ENCODE measurements around the gene AKAP3. TPM values are rescaled to one million over a fixed set of nuclear protein-coding genes. Genes with fewer than 3 reads are reported as not detected.
A peak's percentile ranks its signal among the peaks of the same experiment; 100 is the strongest.

The AKAP3 gene
- total and polyA plus RNA-seq, 4 donors = 0.21 to 2.0 (median 1.0) TPM

DNA sequence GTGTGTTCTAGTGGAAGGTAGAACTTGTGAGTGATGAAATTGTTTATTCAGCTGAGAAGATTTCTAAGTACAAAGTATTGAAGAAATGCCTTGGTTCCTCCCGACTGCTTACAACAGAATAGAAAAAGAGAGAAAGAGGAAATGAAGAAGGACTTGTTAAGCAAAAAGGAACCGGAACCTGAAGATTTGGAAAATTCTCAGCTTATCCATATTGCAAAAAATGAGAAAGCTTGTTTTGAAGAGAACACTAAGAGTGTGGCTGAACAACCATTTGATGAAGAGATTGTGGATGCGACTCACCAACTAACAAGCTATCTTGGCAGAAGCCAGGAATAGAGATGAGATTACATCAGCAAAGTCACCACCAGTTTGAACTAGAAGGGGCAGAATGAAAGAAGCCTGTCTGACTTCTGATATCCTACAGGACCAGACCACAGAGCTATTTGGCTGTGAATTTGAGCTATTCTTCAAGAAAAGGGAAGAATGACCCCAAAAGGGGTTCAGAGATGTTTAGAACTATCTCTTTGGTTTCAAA lies 15.2 kb upstream of the AKAP3 start (continued):
- TF ChIP-seq ZBTB33 (IDR thresholded peaks at IDR 0.05) (no peak), SP1 (IDR thresholded peaks at IDR 0.05) (no peak), RAD21 (IDR thresholded peaks at IDR 0.05) (no peak), FOXA2 (IDR thresholded peaks at IDR 0.05) (no peak), TAF1 (conservative IDR thresholded peaks at IDR 0.05) (no peak), GABPA (IDR thresholded peaks at IDR 0.05 in 1 of 2, conservative IDR thresholded peaks at IDR 0.05 in 1 of 2) (no peak)

DNA sequence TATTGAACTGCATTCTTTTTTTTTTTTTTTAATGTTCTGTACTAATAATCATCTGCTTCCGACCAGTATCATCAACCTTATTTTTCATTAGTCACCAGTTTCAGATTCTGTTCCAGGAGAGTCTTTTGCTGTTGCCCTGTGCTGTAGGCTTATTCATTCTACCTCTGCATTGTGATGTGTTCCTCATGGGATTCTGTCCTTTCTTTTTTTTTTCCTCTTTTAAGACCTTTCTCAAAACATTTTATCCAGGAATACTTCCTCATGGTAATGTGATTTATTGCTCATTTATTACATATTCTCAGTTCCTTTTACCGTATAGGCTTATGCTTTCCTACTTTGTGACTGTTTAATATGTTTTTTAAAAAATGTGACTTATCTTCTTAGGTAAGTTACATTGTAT lies 4.8 kb upstream of the AKAP3 start:
- TF ChIP-seq HNF4G (IDR thresholded peaks at IDR 0.05) = no peak
- no peak for TF ChIP-seq ZBTB33 (IDR thresholded peaks at IDR 0.05)
- Histone ChIP-seq H3K27ac (ENCODE audit: low read depth in 1 of 2, low read length in 2 of 2) (no peak overlapping the region), H3K4me1 (ENCODE audit: control insufficient read depth in 4 of 4, insufficient read depth in 4 of 4, low read length in 3 of 4) (peaks cover 0 to 14% (median 14%) of the 10 kb centered on the region in 4 donors), H3K9ac (ENCODE audit: low read depth in 1 of 2, low read length in 2 of 2) (no peak overlapping the region), H3K36me3 (ENCODE audit: control insufficient read depth in 4 of 4, insufficient read depth in 3 of 4, low read depth in 1 of 4, low read length in 3 of 4) (peaks cover 9 to 38% (median 28%) of the 10 kb centered on the region in 4 donors), H3K27me3 (ENCODE audit: control insufficient read depth in 4 of 4, insufficient read depth in 4 of 4, low read length in 3 of 4) (no peaks in the 10 kb centered on the region), H3K9me3 (ENCODE audit: control insufficient read depth in 4 of 4, low read length in 3 of 4) (no peaks in the 10 kb centered on the region), H3K4me3 (ENCODE audit: low read depth in 1 of 3, low read length in 3 of 3) (no peak overlapping the region)
- DNase-seq (ENCODE audit: low spot score) = no peak
- WGBS = 85% methylated on average over 2 of the region's 2 CpGs

DNA sequence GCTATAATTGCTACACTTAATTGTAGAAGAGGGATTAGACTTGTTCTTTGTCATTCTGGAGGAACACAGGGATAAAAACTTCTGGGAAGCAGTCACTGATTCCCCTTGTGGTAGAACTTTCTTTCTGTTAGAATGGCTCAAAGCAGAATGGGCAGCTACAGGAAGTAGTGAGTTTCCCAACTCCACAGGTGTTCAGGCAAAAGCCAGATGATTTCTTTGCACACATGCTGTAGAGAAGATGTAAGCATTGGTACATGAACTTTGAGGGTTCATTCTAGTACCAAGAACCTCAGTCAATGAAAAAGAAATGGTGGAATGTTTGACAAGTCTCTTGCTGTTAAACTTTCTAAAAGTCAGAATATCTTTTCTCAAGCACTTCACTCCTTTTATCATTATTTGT lies 4.4 kb upstream of the AKAP3 start:
- Histone ChIP-seq H3K36me3 (ENCODE audit: control insufficient read depth in 4 of 4, insufficient read depth in 3 of 4, low read depth in 1 of 4, low read length in 3 of 4) (peaks cover 8 to 35% (median 27%) of the 10 kb centered on the region in 4 donors), H3K27me3 (ENCODE audit: control insufficient read depth in 4 of 4, insufficient read depth in 4 of 4, low read length in 3 of 4) (no peaks in the 10 kb centered on the region)

GRCh38 chr12:4649358-4649661 lies 459 bp upstream of the AKAP3 start:
- Histone ChIP-seq H3K9me3 (ENCODE audit: control insufficient read depth in 4 of 4, low read length in 3 of 4) (no peaks in the 10 kb centered on the region), H3K9ac (ENCODE audit: low read depth in 1 of 2, low read length in 2 of 2) (peak overlapping the region; percentile 90 to 97), H3K27me3 (ENCODE audit: control insufficient read depth in 4 of 4, insufficient read depth in 4 of 4, low read length in 3 of 4) (no peaks in the 10 kb centered on the region), H3K4me1 (ENCODE audit: control insufficient read depth in 4 of 4, insufficient read depth in 4 of 4, low read length in 3 of 4) (peaks cover 0 to 24% (median 22%) of the 10 kb centered on the region in 4 donors), H3K27ac (ENCODE audit: low read depth in 1 of 2, low read length in 2 of 2) (peak overlapping the region; percentile 76 to 80), H3K36me3 (ENCODE audit: control insufficient read depth in 4 of 4, insufficient read depth in 3 of 4, low read depth in 1 of 4, low read length in 3 of 4) (peaks cover 0 to 2% (median 0%) of the 10 kb centered on the region in 4 donors), H3K4me3 (ENCODE audit: low read depth in 1 of 3, low read length in 3 of 3) (peak overlapping the region; percentile 79 to 99 (median 94))
- TF ChIP-seq HNF4G (IDR thresholded peaks at IDR 0.05) (no peak), MAX (IDR thresholded peaks at IDR 0.05) (no peak)
- DNase-seq (ENCODE audit: low spot score) = no peak
- WGBS = under 1% methylated on average over 6 of the region's 6 CpGs

More for the DNA sequence above, 4.4 kb upstream of the AKAP3 start:
- Histone ChIP-seq H3K27ac (ENCODE audit: low read depth in 1 of 2, low read length in 2 of 2) (no peak overlapping the region), H3K4me3 (ENCODE audit: low read depth in 1 of 3, low read length in 3 of 3) (no peak overlapping the region), H3K4me1 (ENCODE audit: control insufficient read depth in 4 of 4, insufficient read depth in 4 of 4, low read length in 3 of 4) (peaks cover 0 to 16% (median 14%) of the 10 kb centered on the region in 4 donors), H3K9me3 (ENCODE audit: control insufficient read depth in 4 of 4, low read length in 3 of 4) (no peaks in the 10 kb centered on the region), H3K9ac (ENCODE audit: low read depth in 1 of 2, low read length in 2 of 2) (no peak overlapping the region)
- DNase-seq (ENCODE audit: low spot score) = no peak
- no peak for TF ChIP-seq HNF4G (IDR thresholded peaks at IDR 0.05)

Measured in liver (tissue), 9 donors.